Left lobe of liver (tissue), 2 donors: ENCODE data around the gene GATA2. TPM values are rescaled to one million over a fixed set of nuclear protein-coding genes. Genes with fewer than 3 reads are reported as not detected.

Experiments
- ATAC-seq: fragments of 200-7000 bp; cut with Tn5 transposase; one replicate; pipeline ENCODE4 v1.9.1; 2020; ENCODE audit warnings: mild to moderate bottlenecking, moderate library complexity
- DNase-seq: peaks from one replicate; pipeline ENCODE4 v3.0.0-alpha.2; 2020; ENCODE audit warnings: low spot score
- total RNA-seq: library from RNA; stranded (reverse); gene quantifications from one replicate; pipeline ENCODE4 v1.2.1, GENCODE V29; 2021
- donor health status: DM: no; HTN: no; CAD: no; lungs with moderate emphysema.
- donor health status: DM: no; HTN: yes; CAD: no.

GATA2 gene
- total RNA-seq, 1 donor from 2014 or later = 1.3 TPM

- ATAC-seq (no peak), DNase-seq (no peak)
Measured at GRCh38 chr3:128461731-128462130, 31.3 kb downstream of the GATA2 start.

- ATAC-seq = no peak
- DNase-seq = no peak
Measured at GRCh38 chr3:128459461-128459820, 33.6 kb downstream of the GATA2 start.

GRCh38 chr3:128458746-128459460 lies 34.1 kb downstream of the GATA2 start:
- ATAC-seq = no peak
- DNase-seq = no peak

- ATAC-seq = no peak
- DNase-seq = no peak
Measured at GRCh38 chr3:128457937-128458336, 35.1 kb downstream of the GATA2 start.

- no peak for DNase-seq
Measured at GRCh38 chr3:128456776-128457715, 36.0 kb downstream of the GATA2 start.

GRCh38 chr3:128455786-128456748 lies 36.9 kb downstream of the GATA2 start:
- ATAC-seq (no peak), DNase-seq (no peak)

More at GRCh38 chr3:128456776-128457715, 36.0 kb downstream of the GATA2 start:
- no peak for ATAC-seq

GRCh38 chr3:128455116-128455515 lies 37.9 kb downstream of the GATA2 start:
- ATAC-seq (no peak), DNase-seq (no peak)

- ATAC-seq (no peak), DNase-seq (no peak)
Measured at GRCh38 chr3:128454310-128454618, 38.7 kb downstream of the GATA2 start.

- no peak for ATAC-seq
- DNase-seq = no peak
Measured at GRCh38 chr3:128453501-128454309, 39.3 kb downstream of the GATA2 start.

GRCh38 chr3:128452678-128453275 lies 40.2 kb downstream of the GATA2 start:
- DNase-seq (no peak), ATAC-seq (no peak)

GRCh38 chr3:128452120-128452519 lies 40.9 kb downstream of the GATA2 start:
- ATAC-seq (no peak), DNase-seq (no peak)

- DNase-seq (no peak), ATAC-seq (no peak)
Measured at GRCh38 chr3:128449111-128449638, 43.8 kb downstream of the GATA2 start.

GRCh38 chr3:128448491-128448890 lies 44.5 kb downstream of the GATA2 start:
- DNase-seq (no peak), ATAC-seq (no peak)

GRCh38 chr3:128447561-128448013 lies 45.4 kb downstream of the GATA2 start:
- ATAC-seq (no peak), DNase-seq (no peak)

GRCh38 chr3:128446821-128447220 lies 46.2 kb downstream of the GATA2 start:
- DNase-seq (no peak), ATAC-seq (no peak)

GRCh38 chr3:128445357-128445756 lies 47.6 kb downstream of the GATA2 start:
- DNase-seq = no peak
- ATAC-seq = no peak

- no peak for ATAC-seq
Measured at GRCh38 chr3:128443771-128444170, 49.2 kb downstream of the GATA2 start.

GRCh38 chr3:128442949-128443348 lies 50.1 kb downstream of the GATA2 start:
- DNase-seq (no peak), ATAC-seq (no peak)

More at GRCh38 chr3:128443771-128444170, 49.2 kb downstream of the GATA2 start:
- DNase-seq = no peak

- DNase-seq = no peak
- no peak for ATAC-seq
Measured at GRCh38 chr3:128442070-128442469, 50.9 kb downstream of the GATA2 start.
